Measurements from ENCODE around the gene ADCY1.

Gene ADCY1

GRCh38 chr7:45651540-45651939 lies 77.4 kb downstream of the ADCY1 start:
- no peak for DNase-seq (ENCODE audit: low read depth in 2 of 2)

- no peak for DNase-seq (ENCODE audit: low read depth in 2 of 2)
These were observed 78.5 kb downstream of the ADCY1 start for GRCh38 chr7:45652630-45653029.

- no peak for DNase-seq (ENCODE audit: low read depth in 2 of 2)
These were observed 79.2 kb downstream of the ADCY1 start for GRCh38 chr7:45653209-45653907.

GRCh38 chr7:45654341-45654740 lies 80.2 kb downstream of the ADCY1 start:
- no peak for DNase-seq (ENCODE audit: low read depth in 2 of 2)

GRCh38 chr7:45655539-45655938 lies 81.4 kb downstream of the ADCY1 start:
- no peak for DNase-seq (ENCODE audit: low read depth in 2 of 2)

- DNase-seq (ENCODE audit: low read depth in 2 of 2): no peak
These were observed 82.3 kb downstream of the ADCY1 start for GRCh38 chr7:45656431-45656830.

- DNase-seq (ENCODE audit: low read depth in 2 of 2): no peak
These were observed 83.1 kb downstream of the ADCY1 start for GRCh38 chr7:45657136-45657889.

- no peak for DNase-seq (ENCODE audit: low read depth in 2 of 2)
These were observed 83.9 kb downstream of the ADCY1 start for GRCh38 chr7:45657890-45658715.

GRCh38 chr7:45658716-45659495 lies 84.7 kb downstream of the ADCY1 start:
- no peak for DNase-seq (ENCODE audit: low read depth in 2 of 2)

GRCh38 chr7:45659496-45660139 lies 85.5 kb downstream of the ADCY1 start:
- no peak for DNase-seq (ENCODE audit: low read depth in 2 of 2)

GRCh38 chr7:45660201-45660900 lies 86.2 kb downstream of the ADCY1 start:
- no peak for DNase-seq (ENCODE audit: low read depth in 2 of 2)

- DNase-seq (ENCODE audit: low read depth in 2 of 2): no peak
These were observed 86.7 kb downstream of the ADCY1 start for GRCh38 chr7:45660901-45661211.

- no peak for DNase-seq (ENCODE audit: low read depth in 2 of 2)
These were observed 87.3 kb downstream of the ADCY1 start for GRCh38 chr7:45661302-45661995.

- no peak for DNase-seq (ENCODE audit: low read depth in 2 of 2)
These were observed 87.8 kb downstream of the ADCY1 start for GRCh38 chr7:45662018-45662417.

- DNase-seq (ENCODE audit: low read depth in 2 of 2): no peak
These were observed 88.5 kb downstream of the ADCY1 start for GRCh38 chr7:45662540-45663166.

GRCh38 chr7:45663167-45663921 lies 89.2 kb downstream of the ADCY1 start:
- DNase-seq (ENCODE audit: low read depth in 2 of 2): no peak

- no peak for DNase-seq (ENCODE audit: low read depth in 2 of 2)
These were observed 89.9 kb downstream of the ADCY1 start for GRCh38 chr7:45663965-45664633.

- DNase-seq (ENCODE audit: low read depth in 2 of 2): no peak
These were observed 91.0 kb downstream of the ADCY1 start for GRCh38 chr7:45665172-45665571.

Data from stimulated activated CD8-positive, alpha-beta memory T cell treated with anti-CD3 and anti-CD28 coated beads, Interleukin-7, amount 100 ng/mL, for 4 hours (primary cell).